ENCODE data around the gene PGAM2.

DNA sequence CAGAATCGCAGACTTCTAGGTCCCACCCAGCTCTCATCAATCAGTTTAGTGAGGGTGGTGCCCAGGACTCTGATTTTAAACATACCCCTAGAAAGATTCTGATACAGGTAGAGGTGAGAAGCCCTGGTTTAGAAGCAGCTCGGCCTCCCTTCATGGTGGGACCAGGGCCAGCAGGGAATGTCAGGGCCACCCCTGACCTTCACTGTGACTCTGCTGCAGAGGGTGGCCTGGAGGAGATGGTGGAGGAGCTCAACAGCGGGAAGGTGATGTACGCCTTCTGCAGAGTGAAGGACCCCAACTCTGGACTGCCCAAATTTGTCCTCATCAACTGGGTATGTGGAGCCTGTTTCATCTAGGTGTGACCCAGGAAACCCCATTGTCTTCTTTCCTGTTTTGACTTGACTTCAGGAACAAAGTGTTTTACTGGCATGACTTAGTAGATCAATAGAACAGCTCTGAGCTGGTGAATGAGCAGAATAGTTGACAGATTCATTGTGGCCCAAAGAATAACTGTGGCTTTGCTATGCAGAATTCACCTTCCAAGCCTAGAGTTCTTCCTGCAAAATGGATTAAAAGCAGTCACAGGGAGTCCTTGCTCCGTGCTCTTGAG lies 13.7 kb downstream of the PGAM2 start:
- no peak for TF ChIP-seq ZNF624 (tag by site-specific recombination; IDR thresholded peaks at IDR 0.05)
- TF ChIP-seq ZXDB (tag by site-specific recombination; IDR thresholded peaks at IDR 0.05), result no peak
- TF ChIP-seq ZNF274 (IDR thresholded peaks at IDR 0.05; ENCODE audit: low read length), result no peak
- TF ChIP-seq ZNF274 (tag by site-specific recombination; IDR thresholded peaks at IDR 0.05; ENCODE audit: borderline replicate concordance), result no peak
- no peak for TF ChIP-seq ZNF184 (tag by site-specific recombination; IDR thresholded peaks at IDR 0.05)
- TF ChIP-seq, protein P1, sequence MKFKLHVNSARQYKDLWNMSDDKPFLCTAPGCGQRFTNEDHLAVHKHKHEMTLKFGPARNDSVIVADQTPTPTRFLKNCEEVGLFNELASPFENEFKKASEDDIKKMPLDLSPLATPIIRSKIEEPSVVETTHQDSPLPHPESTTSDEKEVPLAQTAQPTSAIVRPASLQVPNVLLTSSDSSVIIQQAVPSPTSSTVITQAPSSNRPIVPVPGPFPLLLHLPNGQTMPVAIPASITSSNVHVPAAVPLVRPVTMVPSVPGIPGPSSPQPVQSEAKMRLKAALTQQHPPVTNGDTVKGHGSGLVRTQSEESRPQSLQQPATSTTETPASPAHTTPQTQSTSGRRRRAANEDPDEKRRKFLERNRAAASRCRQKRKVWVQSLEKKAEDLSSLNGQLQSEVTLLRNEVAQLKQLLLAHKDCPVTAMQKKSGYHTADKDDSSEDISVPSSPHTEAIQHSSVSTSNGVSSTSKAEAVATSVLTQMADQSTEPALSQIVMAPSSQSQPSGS (tag by site-specific recombination; IDR thresholded peaks at IDR 0.05; ENCODE audit: low read depth), result no peak
